Liver (tissue), 9 donors: ENCODE results near the gene LDLRAD4. TPM values are rescaled to one million over a fixed set of nuclear protein-coding genes. Genes with fewer than 3 reads are reported as not detected.

ENCODE experiments used
- DNase-seq: peaks from one replicate; pipeline ENCODE4 v3.0.0-alpha.2; 2017; ENCODE audit warnings: low spot score
- H3K27ac ChIP-seq, 2 donors: one replicate each; pipeline ENCODE4 v1.7.0; 2013; ENCODE audit warnings: inconsistent platforms in 2 of 2, low read length in 2 of 2, control low read depth in 1 of 2, low read depth in 1 of 2, mild to moderate bottlenecking in 1 of 2
- H3K27me3 ChIP-seq, 4 donors: one replicate each; pipeline versions ENCODE4 v1.6.1 to v1.7.0; 2013; ENCODE audit warnings: low read length in 3 of 4, inconsistent platforms in 1 of 4, mild to moderate bottlenecking in 1 of 4, moderate library complexity in 1 of 4; ENCODE audit not compliant: control insufficient read depth in 4 of 4, insufficient read depth in 4 of 4
- H3K36me3 ChIP-seq, 4 donors: one replicate each; pipeline versions ENCODE4 v1.6.1 to v1.7.0; 2013; ENCODE audit warnings: low read length in 3 of 4, mild to moderate bottlenecking in 3 of 4, low read depth in 1 of 4, moderate library complexity in 1 of 4; ENCODE audit not compliant: control insufficient read depth in 4 of 4, insufficient read depth in 3 of 4
- H3K4me1 ChIP-seq, 4 donors: one replicate each; pipeline versions ENCODE4 v1.6.1 to v1.7.0; 2013; ENCODE audit warnings: low read length in 3 of 4, mild to moderate bottlenecking in 3 of 4, moderate library complexity in 1 of 4; ENCODE audit not compliant: control insufficient read depth in 4 of 4, insufficient read depth in 4 of 4
- H3K4me3 ChIP-seq, 3 donors: one replicate each; pipeline versions ENCODE4 v1.6.1 to v1.7.0; 2013; ENCODE audit warnings: low read length in 3 of 3, control low read depth in 1 of 3, low read depth in 1 of 3, mild to moderate bottlenecking in 1 of 3
- H3K9ac ChIP-seq, 2 donors: one replicate each; pipeline ENCODE4 v1.7.0; 2013; ENCODE audit warnings: low read length in 2 of 2, mild to moderate bottlenecking in 2 of 2, moderate library complexity in 2 of 2, control low read depth in 1 of 2, low read depth in 1 of 2
- H3K9me3 ChIP-seq, 4 donors: one replicate each; pipeline versions ENCODE4 v1.6.1 to v1.7.0; 2013; ENCODE audit warnings: low read length in 3 of 4; ENCODE audit not compliant: control insufficient read depth in 4 of 4
- FOXA1 ChIP-seq: IDR thresholded peaks from 2 replicates; pipeline ENCODE4 v1.6.1; 2016; ENCODE audit warnings: antibody characterized with exemption
- FOXA2 ChIP-seq: IDR thresholded peaks from 2 replicates; pipeline ENCODE4 v1.6.1; 2016; ENCODE audit warnings: antibody characterized with exemption
- GABPA ChIP-seq, 2 donors: IDR thresholded peaks in 1 of 2; conservative IDR thresholded peaks in 1 of 2; 2 replicates each; pipeline ENCODE4 v1.6.1; 2016; ENCODE audit warnings: antibody characterized with exemption in 2 of 2, mild to moderate bottlenecking in 1 of 2, moderate library complexity in 1 of 2
- HNF4G ChIP-seq: IDR thresholded peaks from 2 replicates; pipeline ENCODE4 v1.6.1; 2016; ENCODE audit warnings: antibody characterized with exemption
- JUND ChIP-seq, 2 donors: IDR thresholded peaks; 2 replicates each; pipeline ENCODE4 v1.6.1; 2016; ENCODE audit warnings: antibody characterized with exemption in 2 of 2
- NR2F2 ChIP-seq: IDR thresholded peaks from 2 replicates; pipeline ENCODE4 v1.6.1; 2016; ENCODE audit warnings: antibody characterized with exemption
- RXRA ChIP-seq, 2 donors: IDR thresholded peaks; 2 replicates each; pipeline ENCODE4 v1.6.1; 2017 to 2018; ENCODE audit warnings: antibody characterized with exemption in 2 of 2, mild to moderate bottlenecking in 1 of 2
- SP1 ChIP-seq: IDR thresholded peaks from 2 replicates; pipeline ENCODE4 v1.6.1; 2018; ENCODE audit warnings: antibody characterized with exemption, mild to moderate bottlenecking
- TAF1 ChIP-seq: conservative IDR thresholded peaks from 2 replicates; pipeline ENCODE4 v1.6.1; 2016; ENCODE audit warnings: antibody characterized with exemption, mild to moderate bottlenecking
- YY1 ChIP-seq: IDR thresholded peaks from 2 replicates; pipeline ENCODE4 v1.6.1; 2016; ENCODE audit warnings: antibody characterized with exemption, mild to moderate bottlenecking
- WGBS: extraction: QIAGEN DNeasy Blood & Tissue Kit; methylation state at CpG from one replicate; pipeline ENCODE4 v1.1.7; 2013; 5-methylcytosine and 5-hydroxymethylcytosine counted together
- polyA plus RNA-seq, 2 donors: library from polyadenylated mRNA; stranded (reverse) in 1 of 2; unstranded in 1 of 2; fragments of 200-250 nt in 1 of 2; fragments of >200 nt in 1 of 2; fragmentation: Nextera tagmentation in 1 of 2; extraction: Ambion mirVana in 1 of 2; gene quantifications; one replicate each; pipeline versions ENCODE4 v1.2.1 to v1.2.3, GENCODE V29; 2013 to 2015
- total RNA-seq, 2 donors: library from RNA; depleted of rRNA; stranded (reverse); fragments of >200 nt; gene quantifications; one replicate each; pipeline ENCODE4 v1.2.3, GENCODE V29; 2014
- TF ChIP-seq, protein P1 (sequence below): IDR thresholded peaks from 2 replicates; pipeline ENCODE4 v1.6.1; 2016; ENCODE audit warnings: antibody characterized with exemption
- TF ChIP-seq, protein P2 (sequence below): IDR thresholded peaks from 2 replicates; pipeline ENCODE4 v1.6.1; 2016; ENCODE audit warnings: antibody characterized with exemption
- TF ChIP-seq, protein P3 (sequence below): IDR thresholded peaks from 2 replicates; pipeline ENCODE4 v1.6.1; 2016; ENCODE audit warnings: antibody characterized with exemption
- TF ChIP-seq, protein P4 (sequence below): fragments of 150-350 bp; IDR thresholded peaks from 2 replicates; pipeline ENCODE4 v1.5.1; 2017; ENCODE audit warnings: improper control_type of control experiment, low read depth, low read length; ENCODE audit not compliant: missing input control
- TF ChIP-seq, protein P5 (sequence below): IDR thresholded peaks from 2 replicates; pipeline ENCODE4 v1.6.1; 2016; ENCODE audit warnings: antibody characterized with exemption, mild to moderate bottlenecking
- donor health status: healthy.
- donor health status: healthy.
- donor health status: healthy.
- donor health status: healthy.
- donor health status: healthy.

LDLRAD4 gene
- total and polyA plus RNA-seq, 4 donors: 4.8 to 41.7 (median 12.7) TPM

DNA sequence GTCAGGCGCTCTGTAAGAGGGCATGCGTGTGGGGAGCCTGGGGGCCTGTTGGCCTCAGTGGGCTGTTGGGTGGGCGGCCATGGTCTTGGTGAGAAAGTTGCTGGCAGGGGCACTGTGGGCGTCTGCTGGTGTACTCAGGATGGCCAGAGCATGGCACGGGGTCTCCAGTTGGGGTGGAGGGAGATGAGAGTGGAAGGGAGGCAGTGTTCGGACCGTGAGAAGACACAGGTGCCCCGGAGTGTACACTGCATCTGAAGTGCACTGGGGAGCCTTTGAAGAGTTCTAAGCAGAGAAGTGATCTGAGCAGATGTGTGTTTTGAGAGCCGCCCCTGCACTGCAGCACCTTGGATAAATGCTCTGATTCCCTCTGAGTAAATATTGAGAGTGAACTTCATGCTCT lies 150.8 kb downstream of the LDLRAD4 start:
- H3K27me3 ChIP-seq: no peaks in the 10 kb centered on the region
- TF ChIP-seq GABPA (IDR thresholded peaks at IDR 0.05 in 1 of 2, conservative IDR thresholded peaks at IDR 0.05 in 1 of 2) (no peak), FOXA2 (no peak), SP1 (no peak), HNF4G (no peak), FOXA1 (no peak), YY1 (no peak), JUND (IDR thresholded peaks at IDR 0.05) (no peak), NR2F2 (no peak), RXRA (IDR thresholded peaks at IDR 0.05) (no peak), TAF1 (no peak)
- TF ChIP-seq, protein P1, sequence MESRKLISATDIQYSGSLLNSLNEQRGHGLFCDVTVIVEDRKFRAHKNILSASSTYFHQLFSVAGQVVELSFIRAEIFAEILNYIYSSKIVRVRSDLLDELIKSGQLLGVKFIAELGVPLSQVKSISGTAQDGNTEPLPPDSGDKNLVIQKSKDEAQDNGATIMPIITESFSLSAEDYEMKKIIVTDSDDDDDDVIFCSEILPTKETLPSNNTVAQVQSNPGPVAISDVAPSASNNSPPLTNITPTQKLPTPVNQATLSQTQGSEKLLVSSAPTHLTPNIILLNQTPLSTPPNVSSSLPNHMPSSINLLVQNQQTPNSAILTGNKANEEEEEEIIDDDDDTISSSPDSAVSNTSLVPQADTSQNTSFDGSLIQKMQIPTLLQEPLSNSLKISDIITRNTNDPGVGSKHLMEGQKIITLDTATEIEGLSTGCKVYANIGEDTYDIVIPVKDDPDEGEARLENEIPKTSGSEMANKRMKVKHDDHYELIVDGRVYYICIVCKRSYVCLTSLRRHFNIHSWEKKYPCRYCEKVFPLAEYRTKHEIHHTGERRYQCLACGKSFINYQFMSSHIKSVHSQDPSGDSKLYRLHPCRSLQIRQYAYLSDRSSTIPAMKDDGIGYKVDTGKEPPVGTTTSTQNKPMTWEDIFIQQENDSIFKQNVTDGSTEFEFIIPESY: no peak
- TF ChIP-seq, protein P2, sequence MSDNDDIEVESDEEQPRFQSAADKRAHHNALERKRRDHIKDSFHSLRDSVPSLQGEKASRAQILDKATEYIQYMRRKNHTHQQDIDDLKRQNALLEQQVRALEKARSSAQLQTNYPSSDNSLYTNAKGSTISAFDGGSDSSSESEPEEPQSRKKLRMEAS: no peak
- TF ChIP-seq, protein P3, sequence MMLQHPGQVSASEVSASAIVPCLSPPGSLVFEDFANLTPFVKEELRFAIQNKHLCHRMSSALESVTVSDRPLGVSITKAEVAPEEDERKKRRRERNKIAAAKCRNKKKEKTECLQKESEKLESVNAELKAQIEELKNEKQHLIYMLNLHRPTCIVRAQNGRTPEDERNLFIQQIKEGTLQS: no peak
- TF ChIP-seq, protein P4, sequence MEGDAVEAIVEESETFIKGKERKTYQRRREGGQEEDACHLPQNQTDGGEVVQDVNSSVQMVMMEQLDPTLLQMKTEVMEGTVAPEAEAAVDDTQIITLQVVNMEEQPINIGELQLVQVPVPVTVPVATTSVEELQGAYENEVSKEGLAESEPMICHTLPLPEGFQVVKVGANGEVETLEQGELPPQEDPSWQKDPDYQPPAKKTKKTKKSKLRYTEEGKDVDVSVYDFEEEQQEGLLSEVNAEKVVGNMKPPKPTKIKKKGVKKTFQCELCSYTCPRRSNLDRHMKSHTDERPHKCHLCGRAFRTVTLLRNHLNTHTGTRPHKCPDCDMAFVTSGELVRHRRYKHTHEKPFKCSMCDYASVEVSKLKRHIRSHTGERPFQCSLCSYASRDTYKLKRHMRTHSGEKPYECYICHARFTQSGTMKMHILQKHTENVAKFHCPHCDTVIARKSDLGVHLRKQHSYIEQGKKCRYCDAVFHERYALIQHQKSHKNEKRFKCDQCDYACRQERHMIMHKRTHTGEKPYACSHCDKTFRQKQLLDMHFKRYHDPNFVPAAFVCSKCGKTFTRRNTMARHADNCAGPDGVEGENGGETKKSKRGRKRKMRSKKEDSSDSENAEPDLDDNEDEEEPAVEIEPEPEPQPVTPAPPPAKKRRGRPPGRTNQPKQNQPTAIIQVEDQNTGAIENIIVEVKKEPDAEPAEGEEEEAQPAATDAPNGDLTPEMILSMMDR: no peak
- TF ChIP-seq, protein P5, sequence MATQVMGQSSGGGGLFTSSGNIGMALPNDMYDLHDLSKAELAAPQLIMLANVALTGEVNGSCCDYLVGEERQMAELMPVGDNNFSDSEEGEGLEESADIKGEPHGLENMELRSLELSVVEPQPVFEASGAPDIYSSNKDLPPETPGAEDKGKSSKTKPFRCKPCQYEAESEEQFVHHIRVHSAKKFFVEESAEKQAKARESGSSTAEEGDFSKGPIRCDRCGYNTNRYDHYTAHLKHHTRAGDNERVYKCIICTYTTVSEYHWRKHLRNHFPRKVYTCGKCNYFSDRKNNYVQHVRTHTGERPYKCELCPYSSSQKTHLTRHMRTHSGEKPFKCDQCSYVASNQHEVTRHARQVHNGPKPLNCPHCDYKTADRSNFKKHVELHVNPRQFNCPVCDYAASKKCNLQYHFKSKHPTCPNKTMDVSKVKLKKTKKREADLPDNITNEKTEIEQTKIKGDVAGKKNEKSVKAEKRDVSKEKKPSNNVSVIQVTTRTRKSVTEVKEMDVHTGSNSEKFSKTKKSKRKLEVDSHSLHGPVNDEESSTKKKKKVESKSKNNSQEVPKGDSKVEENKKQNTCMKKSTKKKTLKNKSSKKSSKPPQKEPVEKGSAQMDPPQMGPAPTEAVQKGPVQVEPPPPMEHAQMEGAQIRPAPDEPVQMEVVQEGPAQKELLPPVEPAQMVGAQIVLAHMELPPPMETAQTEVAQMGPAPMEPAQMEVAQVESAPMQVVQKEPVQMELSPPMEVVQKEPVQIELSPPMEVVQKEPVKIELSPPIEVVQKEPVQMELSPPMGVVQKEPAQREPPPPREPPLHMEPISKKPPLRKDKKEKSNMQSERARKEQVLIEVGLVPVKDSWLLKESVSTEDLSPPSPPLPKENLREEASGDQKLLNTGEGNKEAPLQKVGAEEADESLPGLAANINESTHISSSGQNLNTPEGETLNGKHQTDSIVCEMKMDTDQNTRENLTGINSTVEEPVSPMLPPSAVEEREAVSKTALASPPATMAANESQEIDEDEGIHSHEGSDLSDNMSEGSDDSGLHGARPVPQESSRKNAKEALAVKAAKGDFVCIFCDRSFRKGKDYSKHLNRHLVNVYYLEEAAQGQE: no peak
- H3K9ac ChIP-seq: no peak overlapping the region
- DNase-seq: no peak
- 85% methylated on average over 9 of the region's 9 CpGs for WGBS
- no peak overlapping the region for H3K4me3 ChIP-seq
- H3K36me3 ChIP-seq: no peaks in the 10 kb centered on the region
- H3K27ac ChIP-seq: no peak overlapping the region
- peaks cover 3 to 12% (median 6%) of the 10 kb centered on the region in 4 donors for H3K4me1 ChIP-seq
- H3K9me3 ChIP-seq: no peaks in the 10 kb centered on the region
